DOHH2 (cell line): ENCODE measurements around the gene LPAR1.

Experiments
- EZH2phosphoT487 ChIP-seq: fragments of 200-600 bp; sonication (generic); IDR thresholded peaks from 2 replicates; pipeline ENCODE4 v1.6.1; 2017; ENCODE audit warnings: borderline replicate concordance, mild to moderate bottlenecking, antibody characterized with exemption, low read length, moderate library complexity, mixed read lengths
- TF ChIP-seq, protein P1 (sequence below): fragments of 200-600 bp; sonication (generic); IDR thresholded peaks from one replicate; pipeline ENCODE4 v1.5.1; 2014; ENCODE audit warnings: antibody characterized with exemption, mild to moderate bottlenecking, low read depth, low read length; ENCODE audit not compliant: poor library complexity, severe bottlenecking

DNA sequence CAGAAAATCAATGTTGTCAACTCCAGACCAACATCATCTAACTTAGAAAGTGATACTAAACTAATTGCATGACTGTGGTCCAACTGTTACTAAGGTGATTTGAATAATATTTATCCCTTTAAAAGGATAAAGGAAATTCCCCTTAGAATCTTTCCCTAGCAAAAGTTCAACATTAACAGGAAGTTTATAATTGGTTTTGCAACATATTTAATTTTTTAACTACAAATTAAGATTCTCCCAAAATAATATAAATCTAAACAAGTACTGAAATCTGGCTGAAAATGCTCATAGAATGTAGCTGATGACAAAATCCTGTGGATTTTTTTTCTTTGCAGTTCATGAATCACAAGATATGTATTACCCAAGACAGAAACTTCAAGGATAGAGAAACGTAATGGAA lies 151.4 kb downstream of the LPAR1 start:
- TF ChIP-seq, protein P1, sequence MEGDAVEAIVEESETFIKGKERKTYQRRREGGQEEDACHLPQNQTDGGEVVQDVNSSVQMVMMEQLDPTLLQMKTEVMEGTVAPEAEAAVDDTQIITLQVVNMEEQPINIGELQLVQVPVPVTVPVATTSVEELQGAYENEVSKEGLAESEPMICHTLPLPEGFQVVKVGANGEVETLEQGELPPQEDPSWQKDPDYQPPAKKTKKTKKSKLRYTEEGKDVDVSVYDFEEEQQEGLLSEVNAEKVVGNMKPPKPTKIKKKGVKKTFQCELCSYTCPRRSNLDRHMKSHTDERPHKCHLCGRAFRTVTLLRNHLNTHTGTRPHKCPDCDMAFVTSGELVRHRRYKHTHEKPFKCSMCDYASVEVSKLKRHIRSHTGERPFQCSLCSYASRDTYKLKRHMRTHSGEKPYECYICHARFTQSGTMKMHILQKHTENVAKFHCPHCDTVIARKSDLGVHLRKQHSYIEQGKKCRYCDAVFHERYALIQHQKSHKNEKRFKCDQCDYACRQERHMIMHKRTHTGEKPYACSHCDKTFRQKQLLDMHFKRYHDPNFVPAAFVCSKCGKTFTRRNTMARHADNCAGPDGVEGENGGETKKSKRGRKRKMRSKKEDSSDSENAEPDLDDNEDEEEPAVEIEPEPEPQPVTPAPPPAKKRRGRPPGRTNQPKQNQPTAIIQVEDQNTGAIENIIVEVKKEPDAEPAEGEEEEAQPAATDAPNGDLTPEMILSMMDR: no peak
- TF ChIP-seq EZH2phosphoT487: no peak
